CD4-positive, alpha-beta T cell treated with Interleukin-10 for 1 hour (primary cell): ENCODE results near the gene AKAP8L.
"Not testable (repeated sequence)": the region's sequence is repeated elsewhere in the genome, so short reads cannot be mapped to it uniquely, and the experiment has no call there.

Source experiments
- DNase-seq: peaks from one replicate; pipeline ENCODE4 v3.0.0-alpha.2; 2020

Gene AKAP8L

DNA sequence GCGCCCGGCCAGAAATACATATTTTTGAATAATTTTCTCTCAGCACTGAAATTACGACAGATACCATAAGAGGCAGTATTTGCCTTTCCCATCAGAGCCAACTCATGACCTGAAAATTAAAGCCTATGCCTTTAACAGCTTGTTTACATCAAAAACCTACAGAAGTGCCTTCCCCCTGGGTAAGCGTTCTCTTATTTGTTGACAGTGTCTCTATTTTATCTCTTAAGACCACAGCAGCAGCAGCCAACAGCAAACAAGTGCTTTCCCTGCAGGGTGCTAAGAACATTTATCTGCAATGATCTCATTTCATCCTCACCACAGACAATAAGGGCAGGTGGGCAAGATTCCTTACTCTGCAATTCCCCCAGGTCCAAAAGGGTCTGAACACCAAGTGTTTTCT lies 6.0 kb downstream of the AKAP8L start:
- DNase-seq, result no peak

DNA sequence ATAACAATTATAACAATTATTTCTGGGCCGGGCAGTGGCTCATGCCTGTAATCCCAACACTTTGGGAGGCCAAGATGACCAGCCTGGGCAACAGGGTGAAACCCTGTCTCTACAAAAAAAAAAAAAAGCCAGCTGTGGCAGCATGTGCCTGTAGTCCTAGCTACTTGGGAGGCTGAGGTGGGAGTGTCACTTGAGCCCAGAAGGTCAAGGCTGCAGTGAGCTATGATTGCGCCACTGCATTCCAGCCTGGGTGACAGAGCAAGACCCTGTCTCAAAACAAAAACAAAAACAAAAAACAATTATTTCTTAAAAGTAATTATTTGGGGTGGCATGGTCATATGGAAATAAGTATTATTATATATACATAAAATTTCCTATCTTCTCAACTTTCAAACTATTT lies 7.4 kb downstream of the AKAP8L start:
- DNase-seq, result not testable (repeated sequence)

DNA sequence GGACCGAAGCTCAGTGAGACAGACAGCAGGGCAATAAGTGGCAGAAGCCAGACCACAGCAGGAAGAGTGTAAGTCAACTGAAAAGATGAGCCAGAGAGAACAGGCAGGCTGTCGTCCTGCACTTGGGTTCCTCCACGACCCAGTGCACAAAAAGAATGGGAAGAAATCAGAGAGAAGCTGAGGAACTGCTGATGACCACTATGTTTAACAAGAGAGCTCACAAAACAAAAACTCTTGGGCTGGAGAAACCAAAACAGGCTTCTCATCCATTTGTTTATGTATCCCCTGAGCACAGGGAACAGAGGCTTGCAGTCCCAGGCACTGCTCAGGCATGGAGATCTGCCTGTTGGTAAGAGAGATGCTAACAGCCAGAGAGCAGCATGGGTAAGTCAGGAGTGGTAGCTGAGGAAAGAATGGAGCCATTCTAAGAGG lies 14.0 kb downstream of the AKAP8L start:
- DNase-seq, result no peak

DNA sequence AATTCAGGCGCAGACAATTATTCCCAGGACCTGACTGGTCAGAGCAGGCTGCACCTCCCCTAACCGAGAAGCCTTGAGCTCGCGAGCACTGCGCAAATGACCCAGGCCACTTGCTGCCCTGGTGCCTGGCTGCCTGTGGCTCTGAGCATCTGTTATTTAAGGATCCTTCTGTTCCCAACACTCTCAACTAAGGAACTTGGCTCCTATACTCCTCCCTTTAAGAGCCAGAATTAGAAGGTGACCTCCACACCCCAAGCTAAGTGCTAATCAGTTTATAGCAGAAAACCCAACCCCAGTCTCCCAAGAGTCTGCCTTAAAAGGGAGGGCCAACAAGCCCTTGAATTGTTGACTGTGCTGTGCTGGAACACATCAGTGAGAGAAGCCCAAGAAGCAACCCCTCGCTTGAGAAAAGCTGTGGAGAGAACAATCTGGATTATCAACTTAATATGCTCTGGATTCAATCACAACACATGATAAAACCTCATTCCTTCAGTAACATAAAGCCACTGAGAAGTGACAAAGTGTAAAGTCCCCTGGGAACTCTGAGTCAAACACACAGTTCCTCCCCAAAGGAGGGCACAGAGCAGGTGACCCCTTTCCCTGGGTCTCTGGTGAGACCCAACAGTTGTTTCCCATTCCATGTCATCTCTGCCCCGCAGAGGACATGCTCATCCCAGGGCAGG lies 14.6 kb downstream of the AKAP8L start:
- no peak for DNase-seq

DNA sequence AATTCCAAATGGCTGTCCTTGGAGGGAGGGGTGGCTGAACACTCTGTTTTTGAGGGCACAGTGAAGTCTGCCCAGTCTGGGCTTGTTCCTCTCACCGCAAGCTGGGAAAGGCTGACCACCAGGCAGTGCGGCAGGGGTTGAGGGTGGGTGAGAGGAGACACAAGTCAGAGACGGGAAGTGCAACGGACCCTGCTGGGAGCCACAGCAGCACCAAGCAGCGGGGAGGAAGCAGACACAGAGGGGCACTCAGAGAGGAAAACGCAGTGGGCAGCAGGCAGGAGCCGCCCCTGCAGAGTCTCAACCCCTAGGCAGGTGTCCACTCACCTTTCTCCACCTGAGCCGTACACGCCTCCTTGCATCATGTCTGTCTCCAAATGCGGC lies 15.6 kb downstream of the AKAP8L start:
- no peak for DNase-seq

DNA sequence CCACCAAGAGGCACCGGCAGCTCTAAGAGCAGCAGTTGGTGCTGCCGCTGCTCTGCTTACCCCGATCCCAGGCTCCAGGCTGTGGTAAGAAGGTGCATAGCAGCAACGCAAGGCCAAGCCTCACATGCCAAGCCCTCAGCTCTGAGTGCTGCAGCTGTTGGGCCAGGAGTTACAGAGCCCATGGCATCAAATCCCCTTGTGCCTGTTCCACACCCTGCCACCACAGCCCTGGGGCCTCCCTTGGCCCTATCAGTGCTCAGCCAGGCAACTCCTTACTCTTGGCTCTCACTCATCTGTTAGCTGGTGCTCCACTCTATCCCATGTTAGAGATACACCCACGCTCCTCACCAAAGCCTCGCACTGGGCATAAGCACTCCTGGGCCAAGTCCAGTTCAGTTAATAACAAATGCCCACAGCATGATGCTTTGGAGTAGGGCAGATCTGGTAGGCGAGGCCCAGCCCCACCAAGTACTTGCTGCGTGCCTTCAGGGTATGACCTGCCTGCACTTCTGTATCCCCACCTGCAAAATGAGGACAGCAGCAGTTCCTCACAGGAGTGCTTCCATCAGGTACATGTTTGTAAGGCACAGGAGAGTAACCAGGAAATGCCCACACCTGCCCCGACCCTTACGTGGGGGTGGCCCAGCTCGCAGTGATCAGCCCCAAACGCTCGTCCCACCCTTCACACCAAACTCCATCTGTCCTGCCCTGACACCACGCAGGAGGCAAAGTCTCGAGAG lies 16.2 kb downstream of the AKAP8L start:
- no peak for DNase-seq

DNA sequence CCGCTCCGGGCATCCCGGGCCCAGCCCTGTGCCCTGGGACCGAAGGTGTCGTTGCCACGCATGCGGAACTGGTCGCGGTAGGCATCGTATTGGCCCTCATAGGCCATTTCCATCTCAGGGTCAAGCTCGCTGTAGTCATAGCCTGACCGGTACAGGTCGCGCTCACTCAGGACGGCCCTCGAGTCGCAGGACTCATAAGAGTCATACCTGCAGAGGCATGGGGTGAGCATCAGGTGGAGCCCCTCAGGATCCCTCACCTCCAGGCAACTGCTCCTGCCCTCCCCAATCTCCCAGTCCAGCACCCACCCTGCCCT lies 17.4 kb downstream of the AKAP8L start:
- DNase-seq, result no peak

DNA sequence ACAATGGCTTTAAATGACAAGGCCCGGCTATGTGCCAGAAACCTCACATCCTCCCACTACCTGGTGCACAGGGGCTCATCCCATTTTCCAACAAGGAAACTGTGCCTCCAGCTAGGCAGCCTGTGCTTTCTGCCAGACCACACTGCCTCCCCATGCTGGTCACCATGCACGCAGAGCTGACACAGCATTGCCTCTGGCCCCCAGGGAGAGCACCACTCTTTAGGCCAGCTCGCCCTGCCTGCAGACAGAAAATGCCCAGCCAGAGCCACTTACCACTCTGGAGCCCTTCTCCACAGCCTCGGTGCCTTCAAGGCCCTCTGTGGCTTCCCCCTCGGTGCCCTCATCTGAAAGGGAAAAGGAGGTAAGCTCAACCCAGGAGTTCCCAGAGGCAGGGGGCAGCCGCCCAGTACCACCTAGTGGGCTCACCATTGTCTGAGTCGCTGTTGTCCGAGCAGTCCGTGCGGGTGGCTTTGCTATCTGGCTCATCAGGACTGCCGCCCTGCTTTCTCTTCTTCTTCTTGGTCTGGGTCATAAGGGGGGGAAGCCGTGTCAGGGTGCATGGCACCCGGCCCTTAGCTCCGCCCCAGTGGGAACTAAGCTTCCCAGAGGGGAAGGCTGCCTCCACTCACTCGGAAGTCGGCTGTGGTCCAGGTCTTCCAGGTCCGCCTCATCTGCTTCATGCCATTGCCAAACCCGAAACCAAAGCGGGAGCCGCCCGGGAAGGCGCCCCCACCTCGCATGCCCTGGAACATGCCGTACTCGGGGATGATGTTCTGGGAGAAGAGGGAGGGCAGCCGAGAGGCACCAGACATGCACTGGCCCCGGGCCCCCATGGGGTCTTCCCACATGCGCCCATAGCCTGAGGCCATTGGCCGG lies 18.0 kb downstream of the AKAP8L start:
- DNase-seq, result no peak

DNA sequence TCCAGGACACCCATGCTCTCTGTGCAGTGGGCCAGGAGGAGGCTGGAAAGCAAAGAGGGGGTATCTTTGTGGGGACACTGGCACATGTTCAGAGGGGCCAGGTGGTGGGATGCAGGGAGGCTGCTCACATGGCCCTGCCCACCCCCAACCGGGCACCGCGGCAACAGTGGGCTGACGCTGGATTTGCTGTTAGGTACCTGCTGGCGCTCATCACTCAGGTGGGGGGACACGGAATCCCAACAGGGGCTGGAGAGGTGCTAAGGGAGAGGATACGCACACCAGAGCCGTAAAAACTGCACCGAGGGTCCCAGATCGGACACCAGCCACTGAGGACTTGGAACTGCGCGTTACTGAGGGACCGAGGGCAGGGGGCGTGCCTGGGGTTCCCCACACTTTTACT lies 19.2 kb downstream of the AKAP8L start:
- DNase-seq, result no peak

DNA sequence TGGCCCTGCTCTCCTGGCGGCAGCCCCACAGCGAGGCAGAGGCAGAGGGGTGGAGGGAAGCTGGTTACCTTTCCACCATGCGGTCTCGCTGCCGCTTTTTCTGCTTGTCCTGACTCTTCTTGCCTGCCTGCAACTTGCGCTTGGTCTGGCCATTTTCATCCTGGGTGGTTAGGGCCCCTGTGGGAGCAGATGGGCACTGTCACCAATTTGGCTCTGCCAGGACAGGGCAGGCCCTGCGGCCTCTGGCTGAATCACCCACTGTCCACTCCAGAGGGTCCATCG lies 19.6 kb downstream of the AKAP8L start:
- DNase-seq, result no peak

DNA sequence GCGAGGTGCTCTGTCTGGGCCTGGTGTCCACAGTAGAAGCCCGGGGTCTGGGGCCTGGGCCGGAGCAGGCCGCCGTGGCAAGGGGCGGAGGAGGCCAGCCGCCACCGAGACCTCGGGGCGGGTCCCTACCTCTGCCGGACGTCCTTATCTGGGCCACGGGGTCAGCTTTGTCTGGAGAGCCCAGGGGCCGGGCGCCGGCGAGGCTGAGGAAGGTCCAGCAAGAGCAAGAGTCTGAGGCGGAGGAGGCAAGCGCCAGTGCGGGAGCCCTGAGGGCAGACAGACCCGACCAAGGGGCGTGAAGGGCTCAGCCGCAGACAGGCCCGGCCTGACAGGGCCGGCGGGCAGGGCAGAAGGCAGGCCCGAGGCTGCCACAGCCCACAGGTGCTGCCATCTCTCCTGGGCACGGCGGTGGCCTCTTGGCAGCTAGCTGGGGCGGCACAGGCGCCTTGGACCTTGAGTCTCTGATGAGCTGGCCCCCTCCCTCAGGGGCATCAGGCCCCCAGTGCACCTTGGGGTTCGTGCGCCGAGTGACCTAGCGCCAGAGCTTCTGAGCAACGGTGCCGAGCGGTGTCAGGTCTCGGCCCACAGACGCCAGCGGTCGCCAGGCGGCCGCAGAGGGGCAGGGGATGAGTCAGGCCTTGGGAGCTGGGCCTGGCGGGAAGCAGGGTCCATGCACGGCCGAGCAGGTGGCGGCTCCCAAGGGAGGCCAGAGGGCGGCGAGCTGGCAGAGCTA lies 20.1 kb downstream of the AKAP8L start:
- DNase-seq, result no peak

DNA sequence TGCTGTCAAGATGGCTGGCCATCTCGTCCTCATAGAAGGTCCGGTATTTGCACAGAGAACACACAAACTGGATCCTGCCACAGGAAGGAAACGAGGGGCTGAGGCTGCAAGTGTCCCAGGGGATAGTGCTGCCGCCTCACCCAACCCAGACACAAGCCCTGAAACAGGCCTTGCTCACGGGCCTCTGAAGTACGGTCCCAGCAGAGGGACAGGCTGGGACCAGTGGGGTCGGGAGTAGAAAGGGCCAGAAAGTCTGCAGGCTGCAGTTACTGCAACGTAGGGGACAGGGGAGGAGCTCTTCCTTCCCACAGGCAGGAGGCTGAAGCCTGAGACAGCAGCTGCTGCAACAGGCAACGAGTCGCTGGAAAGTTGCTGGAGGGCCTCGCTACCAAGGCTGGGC lies 21.0 kb downstream of the AKAP8L start:
- DNase-seq, result no peak

DNA sequence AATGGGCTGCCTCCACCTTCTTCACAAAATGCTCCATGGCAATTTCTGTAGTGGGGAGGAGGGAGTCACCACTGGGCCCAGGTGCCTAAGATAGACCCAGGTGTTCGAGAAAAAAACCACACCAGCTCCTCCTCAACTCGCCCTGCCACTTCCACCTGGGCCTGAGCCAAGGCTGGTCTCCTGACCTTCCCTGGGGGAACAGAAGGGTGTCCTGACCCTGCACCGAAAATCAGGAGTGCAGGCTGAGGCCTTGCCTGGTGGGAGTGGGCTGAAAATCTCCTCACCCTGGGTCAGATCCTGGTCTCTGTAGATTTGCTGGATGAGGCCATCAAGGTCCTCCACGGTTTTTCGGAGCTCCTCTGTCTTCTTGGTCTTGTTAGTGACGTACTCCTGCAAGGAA lies 21.6 kb downstream of the AKAP8L start:
- no peak for DNase-seq

DNA sequence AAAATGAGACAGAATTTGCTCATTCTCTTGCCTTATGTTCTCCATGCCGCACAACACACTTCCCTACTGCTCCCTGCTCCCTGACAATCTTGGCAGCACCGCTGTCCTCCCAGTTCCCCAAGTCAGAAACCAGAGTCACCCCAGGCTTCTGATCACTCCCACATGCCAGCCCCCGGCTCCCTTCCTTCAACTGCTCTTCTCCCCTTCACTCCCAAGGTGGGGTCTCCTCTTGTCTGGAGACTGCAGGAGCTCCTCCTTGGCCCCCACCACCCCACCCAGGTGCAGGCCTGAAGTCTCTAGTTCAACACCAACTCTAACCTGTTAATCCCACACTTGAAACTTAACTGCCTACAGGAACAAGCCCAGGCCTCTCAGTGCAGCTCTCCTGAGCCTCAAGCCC lies 22.4 kb downstream of the AKAP8L start:
- DNase-seq, result no peak

DNA sequence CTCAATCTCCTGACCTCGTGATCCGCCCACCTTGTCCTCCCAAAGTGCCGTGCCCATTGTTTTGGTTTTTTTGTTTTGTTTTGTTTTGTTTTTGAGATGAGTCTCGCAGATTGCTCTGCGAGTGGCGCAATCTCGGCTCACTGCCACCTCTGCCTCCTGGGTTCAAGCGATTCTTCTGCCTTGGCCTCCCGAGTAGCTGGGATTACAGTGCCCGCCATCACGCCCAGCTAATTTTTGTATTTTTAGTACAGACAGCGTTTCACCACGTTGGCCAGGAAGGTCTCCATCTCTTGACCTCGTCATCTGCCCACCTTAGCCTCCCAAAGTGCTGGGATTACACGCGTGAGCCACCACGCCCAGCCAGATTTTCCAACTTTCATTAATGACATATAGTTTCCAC lies 23.5 kb downstream of the AKAP8L start:
- not testable (repeated sequence) for DNase-seq

DNA sequence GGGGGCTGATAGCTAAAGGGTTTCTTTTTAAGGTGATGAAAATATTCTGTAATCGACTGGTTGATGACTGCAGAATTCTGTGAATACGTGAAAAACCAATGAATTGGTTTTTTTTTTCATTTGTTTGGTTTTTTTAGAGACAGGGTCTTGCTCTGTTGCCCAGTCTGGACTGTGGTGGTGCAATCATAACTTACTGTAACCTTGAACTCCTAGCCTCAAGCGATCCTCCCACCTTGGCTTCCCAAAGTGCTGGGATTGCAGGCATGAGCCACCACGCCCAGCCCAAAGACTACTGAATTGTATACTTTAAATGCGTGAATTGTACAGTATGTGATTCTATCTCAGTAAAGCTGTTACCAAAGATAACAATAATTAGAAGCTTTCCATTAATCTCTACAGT lies 24.4 kb downstream of the AKAP8L start:
- no peak for DNase-seq

DNA sequence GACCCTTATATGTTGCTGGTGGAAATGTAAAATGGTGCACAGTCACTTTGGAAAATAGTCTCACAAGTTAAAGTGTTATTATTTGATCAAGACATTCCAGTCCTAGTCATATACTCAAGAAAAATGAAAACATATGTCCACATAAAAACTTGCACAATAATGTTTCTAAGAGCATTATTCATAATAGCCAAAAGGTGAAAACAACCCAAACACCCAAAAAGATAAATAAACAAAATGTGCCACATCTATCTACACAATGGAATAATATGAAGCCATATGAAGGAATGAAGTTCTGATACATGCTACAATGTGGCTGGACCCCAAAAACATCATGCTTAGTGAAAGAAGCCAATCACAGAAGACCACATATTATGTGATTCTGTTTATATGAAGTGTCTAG lies 24.8 kb downstream of the AKAP8L start:
- DNase-seq, result no peak

DNA sequence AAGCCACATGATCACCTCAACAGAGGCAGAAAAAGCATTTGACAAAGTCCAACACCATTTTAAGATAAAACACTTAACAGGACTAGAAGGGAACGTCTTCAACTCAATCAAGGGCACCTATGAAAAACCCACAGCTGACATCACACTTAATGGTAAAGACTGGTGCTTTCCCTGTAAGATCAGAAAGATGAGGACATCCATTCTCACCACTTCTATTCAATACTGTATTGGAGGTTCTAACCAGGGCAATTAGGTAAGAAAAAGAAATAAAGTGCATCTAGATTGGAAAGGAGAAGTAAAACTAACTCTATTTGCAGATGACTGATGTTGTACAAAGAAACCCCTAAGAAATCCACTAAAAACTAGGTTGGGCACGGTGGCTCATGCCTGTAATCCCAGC lies 28.0 kb downstream of the AKAP8L start:
- no peak for DNase-seq

DNA sequence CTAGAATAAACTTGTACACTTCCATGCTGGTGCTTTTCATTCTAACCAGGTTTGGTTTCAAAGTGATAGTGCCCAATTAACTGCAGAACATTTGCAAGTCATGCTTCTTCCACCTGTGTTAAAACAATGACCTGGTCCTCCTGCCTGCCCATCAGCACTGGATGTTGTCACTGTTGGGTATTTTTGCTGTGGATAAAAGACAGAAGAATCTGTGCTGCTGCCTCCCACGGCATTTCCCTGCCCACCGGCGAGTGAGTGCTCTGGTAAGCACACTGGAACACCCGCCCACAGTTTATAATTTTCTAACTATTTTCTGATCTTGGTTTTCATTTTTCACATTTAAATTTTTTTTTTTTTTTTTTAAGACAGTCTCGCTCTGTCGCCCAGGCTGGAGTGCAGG lies 36.9 kb downstream of the AKAP8L start:
- DNase-seq, result no peak

DNA sequence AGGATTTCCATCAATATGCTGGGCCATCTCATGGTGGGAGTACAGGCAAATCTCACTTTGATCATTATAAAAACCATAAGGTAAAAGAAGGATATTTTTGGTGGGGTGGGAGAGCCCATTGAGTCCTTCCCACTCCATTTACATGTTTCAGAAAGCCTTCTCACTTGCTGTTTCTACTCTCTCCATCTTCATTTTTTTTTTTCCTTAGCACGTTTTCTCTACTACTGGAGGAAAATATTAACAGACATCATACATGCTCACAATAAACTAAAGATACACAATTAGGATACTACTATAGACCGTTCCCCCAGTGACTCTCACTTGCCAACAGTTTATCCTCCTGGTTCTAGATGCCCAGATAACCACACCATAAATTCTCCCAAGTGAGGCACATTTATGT lies 37.4 kb downstream of the AKAP8L start:
- no peak for DNase-seq

DNA sequence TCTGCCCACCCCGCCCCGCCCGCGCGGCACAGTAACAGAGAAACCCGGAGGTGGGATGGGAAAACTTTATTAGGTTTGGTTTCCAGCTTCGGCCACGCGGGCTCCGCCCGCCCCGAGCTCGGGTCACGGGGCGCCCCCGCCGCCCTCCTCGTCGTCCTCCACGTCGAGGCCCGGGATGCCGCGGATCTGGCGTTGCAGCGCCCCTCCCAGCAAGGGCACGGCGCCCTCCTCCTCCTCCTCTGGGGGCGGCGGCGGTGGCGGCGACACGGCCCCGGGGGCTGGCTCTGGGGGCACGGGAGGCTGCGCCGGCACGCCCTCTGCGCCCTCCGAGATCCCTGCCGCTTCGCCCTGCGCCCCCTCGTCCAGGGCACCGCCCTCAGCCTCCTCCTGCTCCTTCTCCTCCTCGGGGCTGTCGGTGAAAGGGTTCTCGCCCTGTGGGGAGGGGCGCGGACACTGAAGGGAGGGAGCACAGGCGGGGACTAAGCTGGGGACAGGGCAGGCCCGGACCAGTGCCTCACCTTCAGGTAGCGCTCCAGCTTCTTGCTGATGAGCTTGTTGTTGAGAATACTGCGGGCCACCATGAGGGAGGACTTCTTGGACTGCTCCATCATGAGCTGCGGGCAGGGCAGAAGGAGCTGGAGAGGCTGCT lies 38.7 kb downstream of the AKAP8L start:
- no peak for DNase-seq

DNA sequence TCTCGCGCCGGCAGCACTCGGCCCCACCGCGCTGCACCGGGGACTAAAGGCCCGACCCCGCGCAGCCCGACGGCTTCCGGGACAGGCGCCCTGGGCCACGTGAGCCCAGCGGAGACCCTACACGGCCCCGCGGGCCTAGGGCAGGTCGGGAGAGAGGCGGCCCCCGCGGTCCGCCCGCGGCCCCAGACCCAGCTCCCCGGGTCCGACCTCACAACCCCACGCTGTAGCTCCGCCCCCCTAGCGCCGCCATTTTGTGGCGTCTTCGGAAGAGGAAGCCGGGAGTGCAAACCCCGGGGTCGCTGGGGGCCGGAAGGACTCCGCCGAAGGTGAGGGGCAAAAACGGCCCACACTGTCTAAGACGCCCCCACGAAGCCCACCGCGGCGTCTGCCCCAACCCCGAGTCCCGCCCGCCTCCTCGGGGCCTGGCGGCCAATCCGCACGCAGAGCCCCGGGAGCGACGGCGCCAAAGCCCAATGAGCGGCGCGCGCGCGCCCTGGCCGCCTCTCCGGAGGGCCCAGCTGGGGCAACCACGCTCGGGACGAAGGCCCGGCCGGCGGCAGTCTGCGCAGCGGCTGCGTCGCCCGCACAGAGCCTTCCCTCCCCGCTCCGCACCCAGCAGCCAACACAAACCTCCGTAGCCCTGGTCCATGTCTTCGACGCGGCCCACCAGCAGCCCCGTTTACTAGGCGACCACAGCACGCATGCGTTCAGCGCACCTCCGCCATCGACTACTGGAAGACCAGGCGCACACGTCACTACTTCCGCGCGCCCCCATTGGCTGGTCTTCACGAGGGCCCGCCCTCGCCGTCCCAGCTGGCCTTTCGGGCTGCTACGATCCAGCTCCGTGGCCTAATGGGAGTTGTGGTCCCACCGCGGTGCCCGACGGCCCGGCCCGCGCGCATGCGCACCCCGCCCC lies 39.4 kb downstream of the AKAP8L start, which contains the start of gene AKAP8:
Gene AKAP8 (minus strand): TSS at position 705 of the 916 bp plus-strand sequence. CDS start 56 bp downstream, at position 649.
- peak; percentile 99 for DNase-seq
